ENCODE data around the gene FRMD5. TPM values are rescaled to one million over a fixed set of nuclear protein-coding genes. Genes with fewer than 3 reads are reported as not detected.

Gene FRMD5
- total and polyA plus RNA-seq, 2 experiments from 2014 or later = 5.9 to 10.1 TPM

DNA sequence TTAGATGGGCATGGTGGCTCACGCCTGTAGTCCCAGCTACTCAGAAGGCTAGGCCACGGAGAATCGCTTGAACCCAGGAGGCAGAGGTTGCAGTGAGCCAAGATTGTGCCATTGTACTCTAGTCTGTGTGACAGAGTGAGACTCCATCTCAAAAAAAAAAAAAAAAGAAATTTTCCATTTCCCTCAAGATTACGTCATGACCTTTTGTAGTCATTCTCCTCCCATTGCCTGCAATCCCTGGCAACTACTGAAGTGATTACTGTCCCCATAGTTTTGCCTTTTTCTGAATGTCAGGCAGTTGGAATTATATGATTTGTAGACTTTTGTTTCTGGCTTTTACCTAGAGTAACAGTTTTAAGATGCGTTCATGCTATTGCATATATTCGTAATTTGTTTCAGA lies 340.3 kb downstream of the FRMD5 start:
- Mint-ChIP-seq H3K9me3 (no peaks in the 10 kb centered on the region), H3K27me3 (ENCODE audit: insufficient read depth, low read depth, poor library complexity) (peaks cover 4% of the 10 kb centered on the region), H3K4me3 (no peak overlapping the region), H3K4me1 (no peaks in the 10 kb centered on the region), H3K27ac (no peak overlapping the region), H3K36me3 (ENCODE audit: low read depth) (peaks cover 34% of the 10 kb centered on the region)
- H3K4me2 ChIP-seq = no peak overlapping the region
- ATAC-seq = no peak
- peaks cover 17% of the 10 kb centered on the region for H3K36me3 ChIP-seq (ENCODE audit: insufficient read depth)
- H2AFZ ChIP-seq = no peak overlapping the region
- no peak overlapping the region for H3K4me3 ChIP-seq
- no peak for TF ChIP-seq NANOG (IDR thresholded peaks at IDR 0.05; ENCODE audit: borderline replicate concordance)
- TF ChIP-seq, protein P1, sequence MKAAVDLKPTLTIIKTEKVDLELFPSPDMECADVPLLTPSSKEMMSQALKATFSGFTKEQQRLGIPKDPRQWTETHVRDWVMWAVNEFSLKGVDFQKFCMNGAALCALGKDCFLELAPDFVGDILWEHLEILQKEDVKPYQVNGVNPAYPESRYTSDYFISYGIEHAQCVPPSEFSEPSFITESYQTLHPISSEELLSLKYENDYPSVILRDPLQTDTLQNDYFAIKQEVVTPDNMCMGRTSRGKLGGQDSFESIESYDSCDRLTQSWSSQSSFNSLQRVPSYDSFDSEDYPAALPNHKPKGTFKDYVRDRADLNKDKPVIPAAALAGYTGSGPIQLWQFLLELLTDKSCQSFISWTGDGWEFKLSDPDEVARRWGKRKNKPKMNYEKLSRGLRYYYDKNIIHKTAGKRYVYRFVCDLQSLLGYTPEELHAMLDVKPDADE (IDR thresholded peaks at IDR 0.05) = no peak
- TF ChIP-seq, protein P2, sequence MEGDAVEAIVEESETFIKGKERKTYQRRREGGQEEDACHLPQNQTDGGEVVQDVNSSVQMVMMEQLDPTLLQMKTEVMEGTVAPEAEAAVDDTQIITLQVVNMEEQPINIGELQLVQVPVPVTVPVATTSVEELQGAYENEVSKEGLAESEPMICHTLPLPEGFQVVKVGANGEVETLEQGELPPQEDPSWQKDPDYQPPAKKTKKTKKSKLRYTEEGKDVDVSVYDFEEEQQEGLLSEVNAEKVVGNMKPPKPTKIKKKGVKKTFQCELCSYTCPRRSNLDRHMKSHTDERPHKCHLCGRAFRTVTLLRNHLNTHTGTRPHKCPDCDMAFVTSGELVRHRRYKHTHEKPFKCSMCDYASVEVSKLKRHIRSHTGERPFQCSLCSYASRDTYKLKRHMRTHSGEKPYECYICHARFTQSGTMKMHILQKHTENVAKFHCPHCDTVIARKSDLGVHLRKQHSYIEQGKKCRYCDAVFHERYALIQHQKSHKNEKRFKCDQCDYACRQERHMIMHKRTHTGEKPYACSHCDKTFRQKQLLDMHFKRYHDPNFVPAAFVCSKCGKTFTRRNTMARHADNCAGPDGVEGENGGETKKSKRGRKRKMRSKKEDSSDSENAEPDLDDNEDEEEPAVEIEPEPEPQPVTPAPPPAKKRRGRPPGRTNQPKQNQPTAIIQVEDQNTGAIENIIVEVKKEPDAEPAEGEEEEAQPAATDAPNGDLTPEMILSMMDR (conservative IDR thresholded peaks at IDR 0.05; ENCODE audit: low read depth in 2 of 2) = no peak
- TF ChIP-seq, protein P3, sequence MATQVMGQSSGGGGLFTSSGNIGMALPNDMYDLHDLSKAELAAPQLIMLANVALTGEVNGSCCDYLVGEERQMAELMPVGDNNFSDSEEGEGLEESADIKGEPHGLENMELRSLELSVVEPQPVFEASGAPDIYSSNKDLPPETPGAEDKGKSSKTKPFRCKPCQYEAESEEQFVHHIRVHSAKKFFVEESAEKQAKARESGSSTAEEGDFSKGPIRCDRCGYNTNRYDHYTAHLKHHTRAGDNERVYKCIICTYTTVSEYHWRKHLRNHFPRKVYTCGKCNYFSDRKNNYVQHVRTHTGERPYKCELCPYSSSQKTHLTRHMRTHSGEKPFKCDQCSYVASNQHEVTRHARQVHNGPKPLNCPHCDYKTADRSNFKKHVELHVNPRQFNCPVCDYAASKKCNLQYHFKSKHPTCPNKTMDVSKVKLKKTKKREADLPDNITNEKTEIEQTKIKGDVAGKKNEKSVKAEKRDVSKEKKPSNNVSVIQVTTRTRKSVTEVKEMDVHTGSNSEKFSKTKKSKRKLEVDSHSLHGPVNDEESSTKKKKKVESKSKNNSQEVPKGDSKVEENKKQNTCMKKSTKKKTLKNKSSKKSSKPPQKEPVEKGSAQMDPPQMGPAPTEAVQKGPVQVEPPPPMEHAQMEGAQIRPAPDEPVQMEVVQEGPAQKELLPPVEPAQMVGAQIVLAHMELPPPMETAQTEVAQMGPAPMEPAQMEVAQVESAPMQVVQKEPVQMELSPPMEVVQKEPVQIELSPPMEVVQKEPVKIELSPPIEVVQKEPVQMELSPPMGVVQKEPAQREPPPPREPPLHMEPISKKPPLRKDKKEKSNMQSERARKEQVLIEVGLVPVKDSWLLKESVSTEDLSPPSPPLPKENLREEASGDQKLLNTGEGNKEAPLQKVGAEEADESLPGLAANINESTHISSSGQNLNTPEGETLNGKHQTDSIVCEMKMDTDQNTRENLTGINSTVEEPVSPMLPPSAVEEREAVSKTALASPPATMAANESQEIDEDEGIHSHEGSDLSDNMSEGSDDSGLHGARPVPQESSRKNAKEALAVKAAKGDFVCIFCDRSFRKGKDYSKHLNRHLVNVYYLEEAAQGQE (IDR thresholded peaks at IDR 0.05; ENCODE audit: unreplicated experiment) = no peak
- TF ChIP-seq, protein P4, sequence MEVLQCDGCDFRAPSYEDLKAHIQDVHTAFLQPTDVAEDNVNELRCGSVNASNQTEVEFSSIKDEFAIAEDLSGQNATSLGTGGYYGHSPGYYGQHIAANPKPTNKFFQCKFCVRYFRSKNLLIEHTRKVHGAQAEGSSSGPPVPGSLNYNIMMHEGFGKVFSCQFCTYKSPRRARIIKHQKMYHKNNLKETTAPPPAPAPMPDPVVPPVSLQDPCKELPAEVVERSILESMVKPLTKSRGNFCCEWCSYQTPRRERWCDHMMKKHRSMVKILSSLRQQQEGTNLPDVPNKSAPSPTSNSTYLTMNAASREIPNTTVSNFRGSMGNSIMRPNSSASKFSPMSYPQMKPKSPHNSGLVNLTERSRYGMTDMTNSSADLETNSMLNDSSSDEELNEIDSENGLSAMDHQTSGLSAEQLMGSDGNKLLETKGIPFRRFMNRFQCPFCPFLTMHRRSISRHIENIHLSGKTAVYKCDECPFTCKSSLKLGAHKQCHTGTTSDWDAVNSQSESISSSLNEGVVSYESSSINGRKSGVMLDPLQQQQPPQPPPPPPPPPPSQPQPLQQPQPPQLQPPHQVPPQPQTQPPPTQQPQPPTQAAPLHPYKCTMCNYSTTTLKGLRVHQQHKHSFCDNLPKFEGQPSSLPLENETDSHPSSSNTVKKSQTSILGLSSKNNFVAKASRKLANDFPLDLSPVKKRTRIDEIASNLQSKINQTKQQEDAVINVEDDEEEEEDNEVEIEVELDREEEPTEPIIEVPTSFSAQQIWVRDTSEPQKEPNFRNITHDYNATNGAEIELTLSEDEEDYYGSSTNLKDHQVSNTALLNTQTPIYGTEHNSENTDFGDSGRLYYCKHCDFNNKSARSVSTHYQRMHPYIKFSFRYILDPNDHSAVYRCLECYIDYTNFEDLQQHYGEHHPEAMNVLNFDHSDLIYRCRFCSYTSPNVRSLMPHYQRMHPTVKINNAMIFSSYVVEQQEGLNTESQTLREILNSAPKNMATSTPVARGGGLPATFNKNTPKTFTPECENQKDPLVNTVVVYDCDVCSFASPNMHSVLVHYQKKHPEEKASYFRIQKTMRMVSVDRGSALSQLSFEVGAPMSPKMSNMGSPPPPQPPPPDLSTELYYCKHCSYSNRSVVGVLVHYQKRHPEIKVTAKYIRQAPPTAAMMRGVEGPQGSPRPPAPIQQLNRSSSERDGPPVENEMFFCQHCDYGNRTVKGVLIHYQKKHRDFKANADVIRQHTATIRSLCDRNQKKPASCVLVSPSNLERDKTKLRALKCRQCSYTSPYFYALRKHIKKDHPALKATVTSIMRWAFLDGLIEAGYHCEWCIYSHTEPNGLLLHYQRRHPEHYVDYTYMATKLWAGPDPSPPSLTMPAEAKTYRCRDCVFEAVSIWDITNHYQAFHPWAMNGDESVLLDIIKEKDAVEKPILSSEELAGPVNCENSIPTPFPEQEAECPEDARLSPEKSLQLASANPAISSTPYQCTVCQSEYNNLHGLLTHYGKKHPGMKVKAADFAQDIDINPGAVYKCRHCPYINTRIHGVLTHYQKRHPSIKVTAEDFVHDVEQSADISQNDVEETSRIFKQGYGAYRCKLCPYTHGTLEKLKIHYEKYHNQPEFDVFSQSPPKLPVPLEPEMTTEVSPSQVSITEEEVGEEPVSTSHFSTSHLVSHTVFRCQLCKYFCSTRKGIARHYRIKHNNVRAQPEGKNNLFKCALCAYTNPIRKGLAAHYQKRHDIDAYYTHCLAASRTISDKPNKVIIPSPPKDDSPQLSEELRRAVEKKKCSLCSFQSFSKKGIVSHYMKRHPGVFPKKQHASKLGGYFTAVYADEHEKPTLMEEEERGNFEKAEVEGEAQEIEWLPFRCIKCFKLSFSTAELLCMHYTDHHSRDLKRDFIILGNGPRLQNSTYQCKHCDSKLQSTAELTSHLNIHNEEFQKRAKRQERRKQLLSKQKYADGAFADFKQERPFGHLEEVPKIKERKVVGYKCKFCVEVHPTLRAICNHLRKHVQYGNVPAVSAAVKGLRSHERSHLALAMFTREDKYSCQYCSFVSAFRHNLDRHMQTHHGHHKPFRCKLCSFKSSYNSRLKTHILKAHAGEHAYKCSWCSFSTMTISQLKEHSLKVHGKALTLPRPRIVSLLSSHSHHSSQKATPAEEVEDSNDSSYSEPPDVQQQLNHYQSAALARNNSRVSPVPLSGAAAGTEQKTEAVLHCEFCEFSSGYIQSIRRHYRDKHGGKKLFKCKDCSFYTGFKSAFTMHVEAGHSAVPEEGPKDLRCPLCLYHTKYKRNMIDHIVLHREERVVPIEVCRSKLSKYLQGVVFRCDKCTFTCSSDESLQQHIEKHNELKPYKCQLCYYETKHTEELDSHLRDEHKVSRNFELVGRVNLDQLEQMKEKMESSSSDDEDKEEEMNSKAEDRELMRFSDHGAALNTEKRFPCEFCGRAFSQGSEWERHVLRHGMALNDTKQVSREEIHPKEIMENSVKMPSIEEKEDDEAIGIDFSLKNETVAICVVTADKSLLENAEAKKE (CRISPR knock-in tag; IDR thresholded peaks at IDR 0.05) = no peak
- no peak for TF ChIP-seq CREB1 (CRISPR knock-in tag; IDR thresholded peaks at IDR 0.05; ENCODE audit: low read depth)
- no peak overlapping the region for H3K27ac ChIP-seq (ENCODE audit: low read depth)
- H3K9me2 ChIP-seq (ENCODE audit: insufficient read depth) = no peaks in the 10 kb centered on the region
- no peaks in the 10 kb centered on the region for H3F3A ChIP-seq (replicated peaks; ENCODE audit: low read depth)
- H4K20me1 ChIP-seq (replicated peaks; ENCODE audit: insufficient read depth) = 0 out of 2 replicates have a peak, but pooled peaks cover 3% of the 10 kb centered on the region
- DNase-seq (ENCODE audit: low spot score) = no peak
- no peaks in the 10 kb centered on the region for H3K27me3 ChIP-seq (ENCODE audit: insufficient read depth)
- no peaks in the 10 kb centered on the region for H3K4me1 ChIP-seq (ENCODE audit: insufficient read depth)
- no peaks in the 10 kb centered on the region for H3K79me2 ChIP-seq (replicated peaks; ENCODE audit: insufficient read depth)

Measured in GM23338 (cell line).